ENCODE results near the gene WDR90.
A peak's percentile ranks its signal among the peaks of the same experiment; 100 is the strongest.

WDR90 gene

DNA sequence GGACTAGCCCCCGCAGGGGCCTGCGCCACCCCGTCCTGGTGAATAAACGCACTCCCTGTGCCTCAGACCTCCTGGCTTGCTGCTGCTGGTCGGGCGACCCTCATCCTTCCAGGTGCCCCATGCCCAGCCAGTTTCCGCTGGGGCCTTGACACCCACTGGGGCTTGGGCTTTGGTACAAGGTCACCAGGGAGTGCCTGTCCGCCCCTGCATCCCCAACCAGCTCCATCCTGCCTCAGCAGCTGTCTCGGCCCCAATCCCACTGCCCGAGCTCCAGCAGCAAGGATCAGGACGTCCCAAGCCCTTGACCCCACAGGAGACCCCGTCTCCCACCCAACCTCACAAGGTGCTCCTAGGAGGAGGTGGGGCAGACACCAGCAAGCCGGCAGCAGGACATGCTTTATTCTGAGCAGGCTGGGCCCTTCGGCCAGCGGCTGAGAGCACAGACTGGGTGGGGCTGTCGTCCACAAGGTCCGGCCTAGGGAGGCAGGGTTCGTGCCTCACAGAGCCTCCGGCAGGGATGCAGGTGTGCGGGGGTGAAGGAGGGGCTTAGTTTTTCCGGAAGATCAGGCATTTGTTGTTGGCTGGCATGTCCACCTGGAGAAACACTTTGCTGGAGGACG is 15.0 kb upstream of the WDR90 start:
- peaks cover 12 to 25% of the 10 kb centered on the region in 2 donors for H3K36me3 ChIP-seq (replicated peaks in 1 of 2; ENCODE audit: control insufficient read depth in 2 of 2, insufficient read depth in 2 of 2, low read length in 2 of 2)
- H3K9ac ChIP-seq (ENCODE audit: low read depth, low read length, poor library complexity): peak overlapping the region; percentile 44
- peak overlapping the region; percentile 95 for H2BK5ac ChIP-seq (ENCODE audit: low read length)
- no peak overlapping the region for H4K91ac ChIP-seq (ENCODE audit: low read depth, low read length, poor library complexity)
- H2AFZ ChIP-seq (ENCODE audit: low read length): no peak overlapping the region
- H2BK120ac ChIP-seq (ENCODE audit: low read depth, low read length): no peak overlapping the region
- no peak overlapping the region for H4K8ac ChIP-seq (ENCODE audit: low read depth, low read length)
- H3K27ac ChIP-seq (replicated peaks; ENCODE audit: low read length): no peak overlapping the region
- peak overlapping the region; percentile 65 for H3K23ac ChIP-seq (ENCODE audit: low read depth, low read length, poor library complexity)
- no peak overlapping the region for H3K4me2 ChIP-seq (ENCODE audit: insufficient read depth, low read length, poor library complexity, severe bottlenecking)
- H3K9me3 ChIP-seq (replicated peaks in 1 of 2; ENCODE audit: control insufficient read depth in 2 of 2, insufficient read depth in 1 of 2, low read depth in 1 of 2, low read length in 2 of 2): no peaks in the 10 kb centered on the region
- peaks cover 0 to 1% (median 0%) of the 10 kb centered on the region in 3 experiments for H3K27me3 ChIP-seq (ENCODE audit: control insufficient read depth in 3 of 3, insufficient read depth in 3 of 3, low read depth in 1 of 3, low read length in 3 of 3)
- no peak overlapping the region for H2BK12ac ChIP-seq (ENCODE audit: low read length)
- no peak overlapping the region for H3K4ac ChIP-seq (ENCODE audit: low read length)
- DNase-seq (ENCODE audit: low spot score): no peak
- H2BK15ac ChIP-seq (ENCODE audit: low read length): no peak overlapping the region
- no peak overlapping the region for H3K14ac ChIP-seq (ENCODE audit: low read length)
- H3K4me3 ChIP-seq (ENCODE audit: low read length in 2 of 2): peak overlapping the region; percentile 13 to 99
- no peak overlapping the region for H3K18ac ChIP-seq (ENCODE audit: low read length)
- no CpG with 5 or more reads among the region's 22 CpGs for WGBS, 2 donors (ENCODE audit: extremely low coverage in 2 of 2, insufficient read length in 2 of 2, insufficient replicate concordance in 1 of 2)
- H2AK5ac ChIP-seq (ENCODE audit: low read depth, low read length): peak overlapping the region; percentile 35
- H3K4me1 ChIP-seq (ENCODE audit: control insufficient read depth in 2 of 2, insufficient read depth in 1 of 2, low read depth in 1 of 2, low read length in 2 of 2): peaks cover 32 to 41% of the 10 kb centered on the region in 2 donors
- H3K79me1 ChIP-seq (ENCODE audit: low read depth, low read length): peaks cover 19% of the 10 kb centered on the region

DNA sequence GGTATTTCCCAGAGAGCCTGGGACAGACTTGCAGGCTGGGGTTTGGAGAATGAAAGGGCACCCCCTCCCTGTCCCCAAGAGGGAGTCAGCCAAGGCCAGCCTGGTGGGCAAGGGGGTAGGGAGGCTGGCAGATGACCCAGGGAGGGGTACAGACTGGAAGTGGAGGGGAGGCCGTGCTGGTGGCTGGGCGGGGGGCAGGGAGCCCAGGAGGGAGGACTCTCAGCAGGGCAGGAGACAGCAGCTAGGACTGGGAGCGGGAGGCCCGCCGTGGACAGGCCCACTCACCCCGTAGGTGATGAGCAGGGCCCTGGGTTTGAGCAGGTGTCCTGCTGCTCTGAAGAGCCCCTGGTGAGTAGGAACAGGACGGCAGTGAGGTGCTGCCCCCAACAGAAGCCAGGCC is 14.2 kb upstream of the WDR90 start:
- H3K9ac ChIP-seq (ENCODE audit: low read depth, low read length, poor library complexity): no peak overlapping the region
- H2BK12ac ChIP-seq (ENCODE audit: low read length): no peak overlapping the region
- H3K27me3 ChIP-seq (ENCODE audit: control insufficient read depth in 3 of 3, insufficient read depth in 3 of 3, low read depth in 1 of 3, low read length in 3 of 3): peaks cover 0 to 1% (median 0%) of the 10 kb centered on the region in 3 experiments
- H3K4me1 ChIP-seq (ENCODE audit: control insufficient read depth in 2 of 2, insufficient read depth in 1 of 2, low read depth in 1 of 2, low read length in 2 of 2): peaks cover 25 to 36% of the 10 kb centered on the region in 2 donors
- no peak overlapping the region for H4K91ac ChIP-seq (ENCODE audit: low read depth, low read length, poor library complexity)
- no peak for DNase-seq (ENCODE audit: low spot score)
- H4K8ac ChIP-seq (ENCODE audit: low read depth, low read length): no peak overlapping the region
- H2AK5ac ChIP-seq (ENCODE audit: low read depth, low read length): peak overlapping the region; percentile 92
- H2BK5ac ChIP-seq (ENCODE audit: low read length): peak overlapping the region; percentile 95
- no peak overlapping the region for H3K14ac ChIP-seq (ENCODE audit: low read length)
- peak overlapping the region in 1 of 2 donors; percentile 99 for H3K4me3 ChIP-seq (ENCODE audit: low read length in 2 of 2)
- no peak overlapping the region for H2BK120ac ChIP-seq (ENCODE audit: low read depth, low read length)
- no peak overlapping the region for H3K18ac ChIP-seq (ENCODE audit: low read length)
- peak overlapping the region; percentile 73 for H3K23ac ChIP-seq (ENCODE audit: low read depth, low read length, poor library complexity)
- H3K4ac ChIP-seq (ENCODE audit: low read length): no peak overlapping the region
- H2BK15ac ChIP-seq (ENCODE audit: low read length): no peak overlapping the region
- WGBS, 2 donors (ENCODE audit: extremely low coverage in 2 of 2, insufficient read length in 2 of 2, insufficient replicate concordance in 1 of 2): no CpG with 5 or more reads among the region's 7 CpGs
- H3K27ac ChIP-seq (replicated peaks; ENCODE audit: low read length): no peak overlapping the region
- no peak overlapping the region for H2AFZ ChIP-seq (ENCODE audit: low read length)
- no peaks in the 10 kb centered on the region for H3K9me3 ChIP-seq (replicated peaks in 1 of 2; ENCODE audit: control insufficient read depth in 2 of 2, insufficient read depth in 1 of 2, low read depth in 1 of 2, low read length in 2 of 2)
- peaks cover 19% of the 10 kb centered on the region for H3K79me1 ChIP-seq (ENCODE audit: low read depth, low read length)
- no peak overlapping the region for H3K4me2 ChIP-seq (ENCODE audit: insufficient read depth, low read length, poor library complexity, severe bottlenecking)
- H3K36me3 ChIP-seq (replicated peaks in 1 of 2; ENCODE audit: control insufficient read depth in 2 of 2, insufficient read depth in 2 of 2, low read length in 2 of 2): peaks cover 12 to 25% of the 10 kb centered on the region in 2 donors

DNA sequence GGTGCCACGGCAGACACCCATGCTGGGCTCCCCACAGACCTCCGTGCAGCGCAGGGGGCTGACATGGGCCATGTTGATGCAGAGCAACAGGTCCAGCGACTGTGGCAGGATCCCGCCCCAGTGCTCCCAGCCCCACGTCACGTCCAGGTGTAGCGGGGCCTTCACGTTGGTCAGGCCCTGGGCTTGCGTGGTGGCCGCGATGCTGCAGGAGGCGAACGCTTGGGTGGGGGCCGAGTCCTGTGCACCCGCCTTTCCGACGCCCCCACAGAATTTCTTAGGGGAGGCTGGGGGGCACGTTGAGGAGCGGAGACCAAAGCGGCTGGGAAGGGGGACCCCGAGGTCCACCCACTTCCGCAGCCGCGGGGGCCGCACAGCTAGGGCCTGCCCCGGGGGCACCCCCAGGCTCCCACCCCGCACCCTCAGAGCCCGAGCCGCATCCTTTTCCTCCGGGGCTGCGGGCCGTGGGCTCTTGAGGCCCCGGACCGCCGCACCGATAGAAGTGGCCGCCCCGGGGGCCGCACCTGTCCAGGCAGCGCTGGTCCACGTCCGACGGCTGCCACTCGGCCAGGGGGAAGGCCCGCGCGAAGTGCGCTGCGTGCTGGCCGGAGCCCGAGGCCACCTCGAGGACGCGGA is 13.5 kb upstream of the WDR90 start:
- no peak overlapping the region for H3K4ac ChIP-seq (ENCODE audit: low read length)
- H3K27me3 ChIP-seq (ENCODE audit: control insufficient read depth in 3 of 3, insufficient read depth in 3 of 3, low read depth in 1 of 3, low read length in 3 of 3): peaks cover 0 to 1% (median 0%) of the 10 kb centered on the region in 3 experiments
- H3K36me3 ChIP-seq (replicated peaks in 1 of 2; ENCODE audit: control insufficient read depth in 2 of 2, insufficient read depth in 2 of 2, low read length in 2 of 2): peaks cover 12 to 25% of the 10 kb centered on the region in 2 donors
- H2BK120ac ChIP-seq (ENCODE audit: low read depth, low read length): peak overlapping the region; percentile 87
- peak overlapping the region; percentile 72 for H2AFZ ChIP-seq (ENCODE audit: low read length)
- peak overlapping the region; percentile 49 for H3K27ac ChIP-seq (replicated peaks; ENCODE audit: low read length)
- peak overlapping the region; percentile 99 to 100 for H3K4me3 ChIP-seq (ENCODE audit: low read length in 2 of 2)
- DNase-seq (ENCODE audit: low spot score): no peak
- no peak overlapping the region for H4K91ac ChIP-seq (ENCODE audit: low read depth, low read length, poor library complexity)
- peak overlapping the region; percentile 89 for H3K14ac ChIP-seq (ENCODE audit: low read length)
- H4K8ac ChIP-seq (ENCODE audit: low read depth, low read length): peak overlapping the region; percentile 96
- peak overlapping the region; percentile 96 for H3K18ac ChIP-seq (ENCODE audit: low read length)
- H3K9ac ChIP-seq (ENCODE audit: low read depth, low read length, poor library complexity): peak overlapping the region; percentile 97
- peak overlapping the region; percentile 63 for H2BK12ac ChIP-seq (ENCODE audit: low read length)
- WGBS, 2 donors (ENCODE audit: extremely low coverage in 2 of 2, insufficient read length in 2 of 2, insufficient replicate concordance in 1 of 2): no CpG with 5 or more reads among the region's 55 CpGs
- peak overlapping the region; percentile 99 for H3K23ac ChIP-seq (ENCODE audit: low read depth, low read length, poor library complexity)
- H3K79me1 ChIP-seq (ENCODE audit: low read depth, low read length): peaks cover 19% of the 10 kb centered on the region
- peak overlapping the region; percentile 92 for H2AK5ac ChIP-seq (ENCODE audit: low read depth, low read length)
- H2BK5ac ChIP-seq (ENCODE audit: low read length): peak overlapping the region; percentile 95
- no peaks in the 10 kb centered on the region for H3K9me3 ChIP-seq (replicated peaks in 1 of 2; ENCODE audit: control insufficient read depth in 2 of 2, insufficient read depth in 1 of 2, low read depth in 1 of 2, low read length in 2 of 2)
- H3K4me2 ChIP-seq (ENCODE audit: insufficient read depth, low read length, poor library complexity, severe bottlenecking): peak overlapping the region; percentile 88
- H2BK15ac ChIP-seq (ENCODE audit: low read length): peak overlapping the region; percentile 92
- H3K4me1 ChIP-seq (ENCODE audit: control insufficient read depth in 2 of 2, insufficient read depth in 1 of 2, low read depth in 1 of 2, low read length in 2 of 2): peaks cover 20 to 34% of the 10 kb centered on the region in 2 donors
